GM08714 (cell line): ENCODE measurements around the gene RBPMS2.

ENCODE experiments used
- H3K4me3 ChIP-seq: fragments of 200-500 bp; sonication (Bioruptor generic); 2 replicates; pipeline ENCODE4 v1.5.1; 2014; ENCODE audit warnings: mild to moderate bottlenecking, low read length, inconsistent platforms
- ZNF274 ChIP-seq: IDR thresholded peaks from 2 replicates; pipeline ENCODE4 v1.6.1; 2012; ENCODE audit warnings: mild to moderate bottlenecking, low read depth, low read length

RBPMS2 gene

DNA sequence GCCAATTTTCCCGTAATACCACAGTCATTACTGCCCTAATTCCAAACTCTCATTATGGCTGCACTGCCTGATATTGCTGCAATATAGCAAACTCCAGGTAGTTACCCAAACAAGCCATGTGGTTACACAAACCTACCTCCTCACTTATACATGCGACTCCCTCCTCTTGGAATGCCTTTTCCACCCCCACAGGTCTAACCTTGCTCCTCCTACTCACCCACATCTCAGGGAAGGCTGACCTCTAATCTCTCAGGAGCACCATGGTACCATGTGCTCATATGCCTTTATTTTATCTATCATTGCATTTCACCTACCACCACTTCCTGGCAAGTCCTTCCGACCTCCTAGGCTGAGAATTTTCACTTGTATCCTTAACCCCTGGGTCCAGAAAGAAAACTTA, 2.9 kb downstream of the RBPMS2 start:
- no peak overlapping the region for H3K4me3 ChIP-seq
- no peak for TF ChIP-seq ZNF274

DNA sequence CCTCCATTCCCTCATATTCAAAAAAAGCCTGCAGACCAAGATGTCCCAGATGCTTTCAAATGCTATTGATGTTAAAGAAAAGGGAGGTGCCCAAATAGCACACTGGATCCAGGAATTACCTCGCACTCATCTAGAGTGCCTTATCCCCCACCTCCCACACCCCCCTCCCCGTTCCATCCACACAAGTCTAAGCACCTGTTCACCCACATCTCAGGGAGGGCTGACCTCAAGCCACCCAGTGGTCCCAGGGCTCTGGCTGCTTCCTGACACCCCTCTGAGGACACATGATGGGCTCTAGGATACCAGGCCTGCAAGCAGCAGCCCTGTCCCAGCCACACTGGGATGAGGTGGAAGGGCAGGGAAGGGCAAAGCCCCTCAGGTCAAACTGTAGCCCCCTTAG, 4.8 kb downstream of the RBPMS2 start:
- TF ChIP-seq ZNF274 = no peak
- no peak overlapping the region for H3K4me3 ChIP-seq

DNA sequence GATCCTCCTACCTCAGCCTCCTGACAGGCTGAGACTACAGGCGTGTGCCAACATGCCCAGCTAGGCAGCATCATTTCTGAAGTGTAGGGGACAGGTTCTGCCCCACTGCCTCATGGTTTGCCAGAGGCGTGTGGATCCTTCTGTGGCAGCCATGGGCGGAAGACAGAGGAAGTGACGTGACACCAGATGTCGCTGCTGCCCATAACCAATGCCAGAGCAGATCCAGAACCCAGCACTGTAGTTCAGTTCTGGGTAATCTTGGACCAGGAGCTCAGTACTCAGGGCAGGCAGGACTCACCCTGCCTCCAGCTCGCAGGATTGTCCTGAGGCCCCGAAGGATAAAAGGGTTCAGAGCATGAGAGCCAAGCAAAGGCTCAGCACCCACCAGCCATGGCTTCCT, 8.2 kb downstream of the RBPMS2 start:
- no peak for TF ChIP-seq ZNF274
- no peak overlapping the region for H3K4me3 ChIP-seq

DNA sequence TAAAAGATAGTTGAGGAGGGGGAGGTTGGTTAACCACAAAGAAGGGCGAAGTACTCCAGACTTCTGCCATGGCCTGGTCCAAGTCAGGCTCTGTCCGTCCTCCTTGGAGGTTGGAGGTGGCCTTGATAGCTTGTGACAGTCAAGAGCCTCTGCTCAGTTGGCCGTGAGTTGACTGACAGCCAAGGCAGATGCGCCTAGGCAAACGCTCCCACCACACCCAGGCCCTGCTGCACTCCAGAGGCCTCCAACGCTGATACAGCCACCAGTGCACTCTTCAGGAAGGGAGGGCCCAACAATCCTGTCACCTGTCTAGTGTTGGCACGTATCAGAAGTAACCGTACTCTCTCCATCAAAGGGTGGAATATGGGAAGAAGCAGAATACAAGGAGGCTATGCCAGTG, 9.3 kb downstream of the RBPMS2 start:
- no peak overlapping the region for H3K4me3 ChIP-seq
- no peak for TF ChIP-seq ZNF274

DNA sequence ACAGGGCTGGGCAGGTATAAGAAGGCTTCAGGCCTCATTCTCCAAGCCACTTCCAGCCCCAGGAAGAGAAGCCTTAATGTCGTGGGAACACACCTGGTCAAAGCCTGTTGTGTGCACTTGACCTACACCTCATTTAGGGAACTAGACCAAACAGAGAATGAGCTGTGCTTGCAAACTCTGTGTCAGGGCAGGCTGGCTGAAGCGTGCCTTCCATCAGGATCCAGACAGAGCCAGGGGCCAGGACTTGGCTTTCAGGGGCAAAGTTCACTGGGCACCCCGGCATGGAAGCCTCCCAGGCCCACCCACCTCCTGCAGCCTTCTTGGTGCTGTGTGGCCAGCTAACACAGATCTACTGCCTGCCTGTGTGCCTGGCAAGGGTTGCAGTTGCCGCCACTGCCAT, 11.5 kb downstream of the RBPMS2 start:
- TF ChIP-seq ZNF274 = no peak
- no peak overlapping the region for H3K4me3 ChIP-seq

DNA sequence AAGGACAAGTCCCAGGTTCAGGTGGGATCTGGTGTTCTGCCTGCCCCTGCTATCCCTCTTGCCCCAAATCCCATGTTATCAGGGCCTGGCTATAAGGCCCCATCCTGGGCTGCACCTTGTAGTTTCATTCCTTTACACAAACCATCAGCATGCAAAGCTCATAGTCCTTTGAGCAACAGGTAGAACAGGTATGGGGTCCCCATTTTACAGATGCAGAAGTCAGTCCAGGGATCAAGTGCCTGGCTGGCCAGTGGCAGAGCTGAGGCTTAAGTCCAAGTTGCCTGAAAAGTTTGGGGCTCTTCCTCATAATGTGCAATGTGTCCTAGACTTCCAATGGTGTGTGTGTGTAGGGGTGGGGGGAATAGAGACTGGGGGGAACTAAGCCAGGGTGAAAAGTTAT, 11.9 kb downstream of the RBPMS2 start:
- no peak for TF ChIP-seq ZNF274
- H3K4me3 ChIP-seq = no peak overlapping the region

DNA sequence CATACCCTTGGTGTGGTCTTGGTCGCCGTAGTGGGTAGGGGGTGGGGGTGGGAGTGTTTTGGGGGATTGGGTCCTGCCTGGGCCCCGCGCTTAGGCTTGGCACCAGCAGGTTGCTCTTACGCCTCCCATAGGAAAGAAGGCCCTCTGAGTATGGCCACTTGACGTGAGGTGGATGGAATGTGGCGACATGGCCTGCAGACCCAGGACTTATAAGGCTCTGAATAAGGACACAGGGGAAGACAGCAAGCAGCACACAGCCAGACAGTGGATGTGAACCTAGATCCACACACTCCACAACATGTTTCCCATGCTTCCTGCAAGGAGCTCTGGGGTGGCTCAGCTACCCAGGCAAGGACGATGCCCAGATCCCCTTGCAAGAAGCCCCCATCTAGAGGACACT, 12.4 kb downstream of the RBPMS2 start:
- no peak for TF ChIP-seq ZNF274
- no peak overlapping the region for H3K4me3 ChIP-seq

DNA sequence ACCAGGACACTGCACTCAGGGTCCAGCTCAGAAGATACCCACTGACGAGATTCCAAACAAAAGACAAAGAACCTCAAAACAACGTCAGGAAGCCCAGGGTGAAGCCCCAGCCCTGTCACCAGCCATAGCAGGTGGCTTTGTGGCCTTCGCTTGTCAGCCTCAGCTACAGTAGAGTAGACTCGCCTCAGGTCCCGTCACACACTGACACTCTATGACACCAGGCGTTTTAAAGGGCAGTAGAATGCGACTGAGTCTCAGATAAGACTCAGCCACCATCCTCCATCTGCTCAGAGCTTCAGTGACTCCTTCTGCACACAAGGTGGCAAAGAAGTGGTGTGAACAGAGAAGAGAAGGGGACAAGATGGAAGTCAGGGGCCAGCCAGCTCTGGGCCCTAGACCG, 12.8 kb downstream of the RBPMS2 start:
- no peak for TF ChIP-seq ZNF274
- no peak overlapping the region for H3K4me3 ChIP-seq

DNA sequence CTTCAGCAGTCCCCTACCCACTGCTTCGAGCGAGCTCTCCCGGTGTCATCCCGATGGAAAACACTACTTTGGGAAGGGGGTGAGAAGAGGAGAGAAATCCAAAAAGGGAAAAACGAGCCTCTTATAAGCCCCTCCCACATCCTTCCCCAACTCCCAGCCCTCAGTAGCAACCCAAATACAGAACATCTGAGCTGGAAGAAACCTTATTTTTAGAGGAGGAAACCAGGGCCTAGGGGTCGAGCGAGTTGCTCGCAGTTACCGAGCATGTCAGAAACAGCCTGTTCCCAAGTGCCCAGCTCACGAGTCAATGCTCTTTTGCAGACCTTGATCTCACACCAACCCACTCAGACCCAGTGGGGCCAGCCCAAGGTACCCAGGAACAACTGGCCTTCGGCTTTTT, 14.2 kb downstream of the RBPMS2 start:
- H3K4me3 ChIP-seq = no peak overlapping the region
- TF ChIP-seq ZNF274 = no peak

DNA sequence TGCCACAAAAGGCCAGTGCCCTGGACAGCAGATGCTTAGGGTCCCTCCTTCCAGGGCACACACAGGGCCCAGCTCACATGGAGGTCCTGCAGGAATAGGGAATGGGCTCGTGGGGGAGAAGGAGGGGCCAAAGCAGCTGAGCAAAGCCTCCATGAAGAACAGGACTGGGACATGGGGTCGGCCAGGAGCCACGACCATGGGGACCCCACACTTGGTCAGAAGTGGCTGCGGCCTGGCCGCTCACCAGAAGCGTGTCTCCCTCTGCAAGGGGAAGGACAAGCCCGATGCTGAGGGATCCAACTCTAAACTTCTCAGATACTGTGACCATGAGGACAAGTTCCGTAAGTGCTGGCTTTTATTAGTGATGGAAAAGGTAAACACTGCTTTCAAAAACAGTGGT, 15.3 kb downstream of the RBPMS2 start:
- no peak overlapping the region for H3K4me3 ChIP-seq
- TF ChIP-seq ZNF274 = no peak

DNA sequence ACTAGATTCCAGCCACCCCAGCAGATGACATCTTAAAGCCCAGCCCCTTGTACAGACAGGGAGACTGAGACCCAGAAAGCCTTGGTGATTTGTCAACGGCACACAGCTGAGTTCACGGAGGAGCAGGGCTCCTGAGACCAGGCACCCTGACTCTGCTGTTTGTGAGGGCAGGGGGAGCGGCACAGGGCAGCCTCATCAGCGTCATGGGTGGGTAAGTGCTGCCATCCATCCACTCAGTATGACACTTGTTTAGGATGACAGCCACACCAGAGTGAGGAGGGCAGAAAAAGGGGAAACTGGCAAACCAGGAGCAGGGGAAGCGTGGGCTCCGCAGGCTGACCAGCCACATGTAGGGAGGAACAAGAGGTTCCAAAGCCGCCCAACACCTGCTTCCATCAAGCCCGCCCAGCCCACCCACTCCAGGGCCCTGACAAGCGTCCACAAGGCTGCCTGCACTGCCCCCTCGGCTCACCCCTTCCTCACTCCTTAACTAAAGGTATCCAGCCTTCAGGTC, 19.9 kb downstream of the RBPMS2 start:
- H3K4me3 ChIP-seq = no peak overlapping the region
- no peak for TF ChIP-seq ZNF274

DNA sequence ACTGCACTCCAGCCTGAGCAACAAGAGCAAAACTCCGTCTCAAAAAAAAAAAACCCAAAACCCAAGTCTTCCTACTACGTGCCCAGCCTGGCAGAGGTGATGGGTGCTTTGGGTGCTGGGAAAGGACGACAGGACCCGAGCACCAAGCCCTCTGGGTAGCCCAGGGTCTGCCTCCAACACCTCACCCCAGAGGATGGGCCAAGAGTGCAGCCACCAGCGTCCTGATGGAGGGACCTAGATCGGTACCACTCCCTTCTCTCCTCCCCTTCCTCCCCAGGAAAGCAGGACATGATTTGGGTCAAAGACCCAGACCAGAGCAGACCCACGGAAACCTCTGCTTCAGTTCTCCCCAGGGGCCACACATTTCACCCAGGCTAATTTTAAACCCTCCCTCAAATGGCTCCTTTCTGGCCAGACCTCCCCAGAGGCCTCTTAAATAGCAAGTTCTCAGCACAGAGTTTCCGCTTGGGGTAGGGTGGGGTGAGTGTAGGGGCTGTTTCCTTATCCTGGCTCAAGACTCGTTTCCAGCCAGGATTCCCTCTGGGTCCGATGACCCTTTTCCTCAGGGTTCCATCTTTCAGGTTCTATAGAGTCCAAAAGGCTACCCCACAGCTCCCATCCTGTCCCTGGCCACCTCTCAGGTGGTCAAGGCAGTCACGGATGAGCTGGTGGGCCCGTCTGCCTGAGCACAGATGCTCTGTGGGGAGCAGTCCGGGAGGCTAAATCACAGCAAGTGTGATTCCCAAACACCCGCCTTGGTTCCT, 20.5 kb downstream of the RBPMS2 start:
- no peak for TF ChIP-seq ZNF274
- no peak overlapping the region for H3K4me3 ChIP-seq

DNA sequence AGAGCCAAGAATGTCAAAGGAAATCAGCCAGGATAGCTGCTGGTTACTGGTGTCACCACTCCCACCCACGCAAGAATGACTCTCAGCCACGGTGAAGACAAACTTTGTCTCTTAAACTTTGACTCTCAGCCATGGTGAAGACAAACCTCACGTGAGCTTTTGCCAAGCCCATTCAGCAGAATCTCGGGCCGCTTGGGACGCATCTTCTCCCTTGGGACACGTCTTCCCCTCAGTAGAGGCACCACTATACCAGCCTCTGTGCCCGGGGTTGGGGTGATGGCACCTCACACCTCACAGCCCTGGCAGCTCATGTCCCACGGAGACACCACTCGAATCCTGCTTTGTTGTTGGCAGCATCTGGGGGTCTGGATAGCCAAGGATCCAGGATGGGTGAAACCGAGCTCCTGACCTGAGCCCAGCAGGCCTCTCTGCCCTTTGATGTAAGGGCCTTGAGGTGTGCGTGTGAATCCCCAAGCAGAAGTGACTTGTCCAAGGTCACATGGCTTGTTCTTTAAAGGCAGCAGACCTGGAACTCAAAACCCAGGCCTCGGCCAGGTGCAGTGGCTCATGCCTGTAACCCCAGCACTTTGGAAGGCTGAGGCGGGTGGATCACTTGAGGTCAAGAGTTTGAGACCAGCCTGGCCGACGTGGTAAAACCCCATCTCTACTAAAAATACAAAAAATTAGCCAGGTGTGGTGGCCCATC, 21.8 kb downstream of the RBPMS2 start:
- no peak overlapping the region for H3K4me3 ChIP-seq
- no peak for TF ChIP-seq ZNF274

DNA sequence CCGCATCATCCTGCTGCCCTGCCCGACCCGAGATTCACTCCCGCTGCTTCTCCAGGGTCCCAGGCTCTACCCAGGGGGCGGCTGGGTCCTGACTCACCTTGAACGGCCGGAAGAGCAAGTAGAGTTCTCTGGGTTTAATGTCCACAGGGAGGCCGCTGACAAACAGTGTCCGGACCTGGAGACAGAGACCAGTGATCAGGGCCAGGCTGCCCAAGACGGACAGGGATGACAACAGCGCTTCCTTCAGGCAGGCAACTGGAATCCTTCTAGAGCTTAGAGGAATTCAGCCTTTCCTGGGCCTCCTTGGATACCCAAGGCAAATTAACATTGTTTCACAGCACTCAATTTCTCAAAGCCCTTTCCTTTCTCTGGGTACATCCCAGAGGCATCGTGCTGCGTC, 23.9 kb downstream of the RBPMS2 start:
- H3K4me3 ChIP-seq = no peak overlapping the region
- no peak for TF ChIP-seq ZNF274

DNA sequence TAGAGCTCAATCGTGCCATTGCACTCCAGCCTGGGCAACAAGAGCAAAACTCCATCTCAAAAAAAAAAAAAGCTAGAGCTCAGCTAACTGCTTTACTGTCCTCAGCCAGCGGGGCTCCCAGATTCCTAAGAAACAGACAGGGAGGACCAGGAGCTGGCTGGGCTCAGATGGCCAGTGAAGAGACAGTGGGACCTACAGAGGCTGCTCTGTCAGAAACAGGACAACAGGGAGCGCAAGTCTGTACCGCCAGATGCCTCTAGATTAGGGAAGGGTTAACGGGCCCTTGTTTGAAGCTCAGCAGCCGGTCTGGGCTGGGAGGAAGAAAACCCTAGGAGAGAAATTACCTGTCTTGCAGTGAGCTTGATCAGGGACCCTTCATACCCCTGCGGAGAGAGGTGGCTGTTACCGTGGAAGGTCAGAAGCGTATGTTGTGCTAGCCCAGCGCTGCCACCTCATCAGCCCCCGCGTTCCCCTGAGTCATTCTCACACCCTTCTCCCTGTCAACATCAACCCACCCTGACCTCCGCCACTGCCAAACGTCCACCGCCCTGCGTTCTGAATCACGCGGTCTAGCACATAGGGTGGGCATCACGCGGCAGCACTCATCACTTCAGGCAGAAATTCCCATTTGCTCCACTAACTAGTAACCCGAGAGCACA, 25.3 kb downstream of the RBPMS2 start:
- TF ChIP-seq ZNF274 = no peak

More for the DNA sequence above, 25.3 kb downstream of the RBPMS2 start:
- no peak overlapping the region for H3K4me3 ChIP-seq
